Stimulated activated CD4-positive, alpha-beta T cell treated with anti-CD3 and anti-CD28 coated beads, Interleukin-4, amount 100 ng/mL, for 4 hours (primary cell): Measurements from ENCODE around the gene RIMKLB.
"Not testable (repeated sequence)": the region's sequence is repeated elsewhere in the genome, so short reads cannot be mapped to it uniquely, and the experiment has no call there.

Experiments used
- DNase-seq, 2 experiments: peaks; one replicate each; pipeline ENCODE4 v3.0.0-alpha.2; 2020

RIMKLB gene

GRCh38 chr12:8779862-8780261, 82.1 kb downstream of the RIMKLB start:
- no peak for DNase-seq

GRCh38 chr12:8780389-8780788, 82.6 kb downstream of the RIMKLB start:
- DNase-seq = no peak

- no peak for DNase-seq
Observed at GRCh38 chr12:8781381-8782127, 83.8 kb downstream of the RIMKLB start.

GRCh38 chr12:8784290-8784888, 86.6 kb downstream of the RIMKLB start:
- no peak for DNase-seq

GRCh38 chr12:8785499-8785898, 87.7 kb downstream of the RIMKLB start:
- DNase-seq = no peak

GRCh38 chr12:8787206-8787605, 89.4 kb downstream of the RIMKLB start:
- DNase-seq = not testable (repeated sequence)

- DNase-seq = not testable (repeated sequence)
Observed at GRCh38 chr12:8788706-8789105, 90.9 kb downstream of the RIMKLB start.

- not testable (repeated sequence) for DNase-seq
Observed at GRCh38 chr12:8789341-8790013, 91.7 kb downstream of the RIMKLB start.

- not testable (repeated sequence) for DNase-seq
Observed at GRCh38 chr12:8793226-8793625, 95.4 kb downstream of the RIMKLB start.

- DNase-seq = not testable (repeated sequence)
Observed at GRCh38 chr12:8794611-8795010, 96.8 kb downstream of the RIMKLB start.

- no peak for DNase-seq
Observed at GRCh38 chr12:8796831-8797626, 99.2 kb downstream of the RIMKLB start.

GRCh38 chr12:8801213-8801612, 103.4 kb downstream of the RIMKLB start:
- not testable (repeated sequence) for DNase-seq

GRCh38 chr12:8804833-8805232, 107.0 kb downstream of the RIMKLB start:
- DNase-seq = not testable (repeated sequence)

GRCh38 chr12:8805487-8805886, 107.7 kb downstream of the RIMKLB start:
- not testable (repeated sequence) for DNase-seq

GRCh38 chr12:8807084-8807483, 109.3 kb downstream of the RIMKLB start:
- not testable (repeated sequence) for DNase-seq

- not testable (repeated sequence) for DNase-seq
Observed at GRCh38 chr12:8810112-8810511, 112.3 kb downstream of the RIMKLB start.

- DNase-seq = no peak
Observed at GRCh38 chr12:8813572-8814357, 116.0 kb downstream of the RIMKLB start.

GRCh38 chr12:8816448-8817050, 118.8 kb downstream of the RIMKLB start:
- no peak for DNase-seq

GRCh38 chr12:8817856-8818255, 120.1 kb downstream of the RIMKLB start:
- no peak for DNase-seq

GRCh38 chr12:8818526-8818925, 120.7 kb downstream of the RIMKLB start:
- no peak for DNase-seq

GRCh38 chr12:8819666-8819980, 121.8 kb downstream of the RIMKLB start:
- DNase-seq = no peak
